HG02973 (cell line): ENCODE measurements around the gene HELZ.
"Not testable (repeated sequence)": the region's sequence is repeated elsewhere in the genome, so short reads cannot be mapped to it uniquely, and the experiment has no call there.

Experiments used
- ATAC-seq: cut with Tn5 transposase; IDR thresholded peaks from one replicate; pipeline ENCODE4 v1.9.1; 2021; ENCODE audit warnings: moderate library complexity; ENCODE audit not compliant: unreplicated experiment

HELZ gene

DNA sequence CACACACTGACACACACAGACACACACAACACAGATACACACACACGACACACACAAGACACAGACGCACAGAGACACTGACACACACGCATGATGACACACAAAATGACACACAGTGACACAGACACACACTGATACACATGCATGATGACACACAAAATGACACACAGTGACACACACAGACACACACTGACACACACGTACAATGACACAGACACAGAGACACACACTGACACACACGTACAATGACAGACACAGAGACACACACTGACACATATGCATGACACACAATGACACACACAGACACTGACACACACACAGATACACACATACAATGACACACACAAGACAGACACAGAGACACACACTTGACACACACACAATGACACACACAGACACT is 190.4 kb downstream of the HELZ start:
- ATAC-seq, result no peak

DNA sequence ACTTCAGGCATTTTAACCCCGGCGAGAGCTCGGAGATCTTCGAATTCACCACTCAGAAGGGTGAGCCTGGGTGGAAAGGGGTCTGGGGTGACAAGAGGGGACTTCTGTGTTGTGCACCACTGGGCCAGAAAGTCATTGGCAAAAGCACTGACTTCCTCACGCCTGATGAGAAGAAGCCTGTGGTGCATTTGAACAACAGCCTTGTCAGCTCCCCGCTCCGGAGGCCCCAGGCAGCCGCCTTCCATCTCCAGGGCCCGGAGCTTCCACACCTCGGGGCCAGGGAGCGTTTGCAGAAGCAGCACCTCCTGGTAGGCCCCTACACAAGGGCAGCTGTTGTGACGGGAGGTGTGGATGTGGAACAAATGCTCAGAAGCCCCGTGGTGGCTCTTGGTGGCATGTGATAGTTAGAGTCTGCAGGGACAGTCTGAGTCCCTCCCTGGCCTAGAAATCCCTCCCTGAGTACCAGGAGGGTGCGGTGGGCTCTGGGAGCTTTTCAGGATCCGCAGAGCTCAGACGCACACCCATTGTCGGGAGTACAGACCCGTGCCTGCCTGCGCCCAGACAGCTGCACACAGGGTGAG is 190.9 kb downstream of the HELZ start:
- ATAC-seq, result no peak

DNA sequence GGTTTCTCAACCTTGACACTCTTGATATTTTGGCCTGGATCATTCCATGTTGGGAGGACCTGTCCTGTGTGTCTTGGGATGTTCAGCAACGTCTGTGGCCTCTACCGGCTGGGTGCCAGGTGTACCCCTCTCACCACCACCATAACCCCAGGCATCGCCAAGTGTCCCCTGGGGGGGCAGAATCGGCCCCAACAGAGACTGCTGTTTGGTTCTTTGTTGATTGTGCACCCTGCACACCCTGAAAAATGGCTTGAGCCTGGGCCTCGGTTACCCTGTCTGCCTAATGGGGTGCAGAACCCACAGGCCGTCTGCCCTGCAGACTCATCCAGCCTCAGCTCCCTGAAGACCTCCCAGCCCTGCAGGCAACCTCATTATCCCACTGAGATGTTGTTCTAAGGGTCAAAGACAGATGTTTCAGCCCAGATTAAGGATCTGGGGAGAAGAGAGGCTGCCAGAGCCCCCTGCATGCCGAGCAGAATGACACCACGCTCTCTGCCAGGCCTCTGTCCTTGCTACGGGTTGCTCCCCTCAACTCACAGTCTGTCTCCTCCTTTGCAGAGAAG is 191.5 kb downstream of the HELZ start:
- no peak for ATAC-seq

DNA sequence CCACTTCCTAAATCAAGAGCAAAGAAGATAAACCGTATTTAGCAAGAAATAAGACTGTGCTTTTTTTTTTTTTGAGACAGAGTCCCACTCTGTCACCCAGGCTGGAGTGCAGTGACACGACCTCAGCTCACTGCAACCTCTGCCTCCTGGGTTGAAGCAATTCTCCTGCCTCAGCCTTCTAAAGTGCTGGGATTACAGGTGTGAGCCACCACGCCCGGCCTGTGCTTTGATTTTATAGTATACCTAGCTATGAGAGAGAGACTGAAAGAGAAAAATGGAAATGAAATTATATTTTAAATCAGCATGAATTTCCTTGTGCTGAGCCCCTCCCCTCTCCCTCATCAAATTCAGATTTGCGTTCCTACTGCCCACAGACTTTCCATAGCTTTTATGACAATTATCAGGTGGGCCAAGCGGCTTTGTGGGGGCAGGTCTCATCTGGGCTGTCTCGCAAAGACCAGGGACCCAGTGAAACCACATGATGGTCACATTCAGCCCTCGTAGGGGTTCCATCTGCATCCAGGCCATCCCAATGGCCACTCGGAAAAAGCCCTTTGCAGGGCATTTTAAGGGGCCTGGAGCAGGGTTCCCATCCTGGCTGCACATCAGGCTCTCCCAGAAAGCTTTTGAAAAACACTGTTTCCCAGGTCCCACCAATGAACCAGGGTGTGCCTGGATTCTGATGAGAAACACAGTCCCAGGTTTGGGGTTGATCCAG is 192.1 kb downstream of the HELZ start:
- ATAC-seq, result no peak

DNA sequence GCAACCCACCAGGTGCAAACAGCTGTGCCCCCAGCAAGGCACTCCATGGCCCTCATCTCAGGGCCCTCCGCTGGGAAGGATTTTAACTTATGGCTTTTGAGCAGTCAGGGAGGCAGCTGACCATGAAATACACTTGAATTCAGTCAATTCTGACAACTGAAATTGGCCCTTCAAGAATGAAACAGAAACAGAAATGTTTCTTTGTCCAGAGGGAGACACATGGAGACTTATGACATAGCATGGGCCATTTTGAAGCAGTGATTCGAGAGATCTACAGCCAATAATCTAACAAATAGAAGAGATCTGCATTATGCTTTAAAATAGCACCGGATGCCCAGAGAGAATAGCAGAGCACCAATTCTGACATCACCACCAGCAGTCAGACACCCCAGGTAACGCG is 193.2 kb downstream of the HELZ start:
- ATAC-seq, result no peak

DNA sequence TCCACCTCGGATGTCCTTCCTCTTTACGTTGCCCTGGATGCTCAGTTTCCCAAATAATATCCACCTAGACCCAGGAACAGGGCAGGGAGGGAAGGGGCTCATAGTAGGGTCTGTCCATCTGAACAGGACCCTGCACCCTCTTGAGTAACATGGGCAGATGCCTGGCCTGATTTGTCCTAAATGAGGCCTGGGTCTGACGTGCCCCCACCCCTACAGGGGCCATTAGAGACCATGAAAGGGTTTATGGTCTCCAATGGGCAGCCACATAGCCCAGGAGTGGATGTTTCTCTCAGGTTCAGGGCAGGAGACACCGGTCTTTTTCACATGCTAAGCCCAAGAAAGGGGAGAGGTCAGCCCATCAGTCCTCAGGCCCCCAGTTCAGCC is 193.8 kb downstream of the HELZ start:
- ATAC-seq, result no peak

DNA sequence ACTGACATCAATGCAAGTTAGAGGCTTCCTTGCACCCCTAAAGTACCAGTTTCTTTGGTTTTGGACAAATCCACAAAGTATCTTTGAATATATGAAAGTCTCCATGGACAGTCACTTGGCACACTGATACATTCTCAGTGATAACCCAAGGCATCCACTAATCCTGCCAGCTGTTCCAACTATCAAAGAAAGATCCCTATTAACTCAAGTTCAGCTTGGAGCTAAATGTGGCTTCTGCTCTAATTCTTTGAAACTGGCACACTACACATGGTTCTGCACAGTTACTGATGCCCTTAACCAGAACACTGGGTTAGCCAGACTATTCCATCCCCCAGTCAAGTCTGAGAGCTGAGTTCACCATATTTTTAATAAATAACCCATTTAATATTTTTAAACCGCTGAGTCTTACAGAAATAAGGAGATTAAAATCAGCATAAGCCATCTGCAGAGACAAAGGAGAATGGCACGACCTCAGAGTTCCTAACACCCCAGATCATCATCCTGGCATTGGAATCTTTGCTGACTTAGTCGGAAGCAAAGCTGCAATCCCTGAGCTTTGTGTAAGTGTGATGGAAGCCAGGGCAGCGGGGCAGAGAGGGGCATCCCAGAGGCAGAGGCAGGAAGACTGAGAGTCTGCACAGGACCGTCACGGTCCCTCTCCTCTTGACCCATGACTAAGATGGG is 194.4 kb downstream of the HELZ start:
- no peak for ATAC-seq

DNA sequence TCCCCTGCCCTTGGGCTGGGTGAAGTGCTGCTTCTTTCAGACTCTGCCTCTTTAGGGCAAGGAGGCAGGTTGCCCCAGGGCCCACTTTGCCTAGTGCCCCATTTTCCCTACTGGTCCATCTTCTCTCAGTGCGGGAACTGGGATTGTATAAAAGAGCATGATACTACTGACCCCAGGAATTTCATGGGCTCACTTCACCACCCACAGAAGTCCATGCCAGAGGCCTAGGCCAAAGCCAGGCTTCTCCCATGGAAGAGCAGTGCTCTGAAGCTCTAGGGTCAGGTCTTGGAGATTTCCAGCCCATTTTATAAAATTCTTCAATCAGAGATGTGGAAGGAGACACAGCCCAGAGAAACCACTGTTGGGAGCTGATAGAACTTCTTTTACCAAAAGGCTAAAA is 194.9 kb downstream of the HELZ start:
- ATAC-seq, result no peak

DNA sequence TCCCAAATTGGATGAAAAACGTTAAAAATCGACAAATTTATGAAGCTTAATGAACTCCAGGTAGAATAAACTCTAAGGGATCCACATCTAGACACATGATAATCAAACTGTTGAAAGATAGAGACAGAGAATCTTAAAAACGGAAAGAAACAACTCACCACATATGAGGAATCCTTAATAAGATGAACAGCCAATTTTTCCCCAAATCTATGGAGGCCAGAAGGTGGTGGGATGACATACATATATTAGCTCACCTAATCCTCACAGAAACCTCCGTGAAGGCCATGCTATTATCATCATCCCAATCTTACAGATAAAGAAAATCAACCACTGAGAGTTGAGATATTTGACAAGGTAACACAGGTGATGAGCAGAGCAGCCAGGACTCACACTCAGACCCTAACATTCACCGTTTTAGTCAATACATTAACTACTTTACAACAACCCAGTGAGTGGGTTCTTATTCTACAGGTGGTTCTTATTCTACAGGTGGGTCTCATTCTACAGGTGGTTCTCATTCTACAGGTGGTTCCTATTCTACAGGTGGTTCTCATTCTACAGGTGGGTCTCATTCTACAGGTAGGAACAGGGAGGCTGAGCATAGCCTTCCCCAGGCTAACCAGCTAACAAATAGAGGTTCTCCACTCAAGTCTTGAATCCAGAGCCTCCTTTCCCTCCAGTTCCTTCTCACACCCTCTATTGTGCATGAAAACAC is 195.8 kb downstream of the HELZ start:
- no peak for ATAC-seq

DNA sequence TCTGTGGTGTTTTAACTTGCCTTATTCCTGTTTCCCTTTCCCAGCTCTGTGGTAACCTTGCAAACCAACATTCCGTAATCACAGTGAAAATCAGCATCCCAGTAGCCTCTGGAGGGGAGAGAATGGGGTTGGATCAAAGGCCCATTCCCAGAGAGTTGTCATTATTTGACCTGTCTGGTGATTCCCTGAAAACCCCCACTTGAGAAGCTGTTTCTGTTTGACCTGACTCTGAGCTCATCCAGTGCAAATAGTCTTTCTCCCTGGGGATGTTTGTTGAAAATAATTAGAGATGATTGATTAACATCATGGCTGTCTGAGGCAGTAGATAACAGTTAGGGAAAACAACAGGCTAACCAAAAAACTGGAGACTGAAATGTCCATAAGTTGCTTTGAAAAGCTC is 197.6 kb downstream of the HELZ start:
- no peak for ATAC-seq

DNA sequence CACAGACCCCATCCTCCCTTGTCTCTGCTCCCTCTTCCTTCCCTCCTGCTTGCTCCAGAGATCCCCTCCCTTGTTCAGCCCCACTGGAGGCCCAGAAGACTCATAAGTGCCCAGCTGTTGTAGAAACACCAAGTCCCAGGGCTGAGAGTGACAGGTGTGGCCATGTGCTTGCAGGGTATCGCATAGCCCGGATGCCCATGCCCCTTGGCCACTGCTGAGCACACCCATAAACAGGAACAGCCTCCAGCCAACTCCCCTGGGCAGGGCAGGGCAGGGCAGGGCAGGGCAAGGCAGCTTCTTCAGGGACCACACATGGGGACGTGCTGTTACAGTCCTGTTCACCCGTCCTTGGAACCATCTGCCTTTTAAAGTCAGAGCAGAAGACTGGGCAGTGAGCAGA is 198.6 kb downstream of the HELZ start:
- no peak for ATAC-seq

DNA sequence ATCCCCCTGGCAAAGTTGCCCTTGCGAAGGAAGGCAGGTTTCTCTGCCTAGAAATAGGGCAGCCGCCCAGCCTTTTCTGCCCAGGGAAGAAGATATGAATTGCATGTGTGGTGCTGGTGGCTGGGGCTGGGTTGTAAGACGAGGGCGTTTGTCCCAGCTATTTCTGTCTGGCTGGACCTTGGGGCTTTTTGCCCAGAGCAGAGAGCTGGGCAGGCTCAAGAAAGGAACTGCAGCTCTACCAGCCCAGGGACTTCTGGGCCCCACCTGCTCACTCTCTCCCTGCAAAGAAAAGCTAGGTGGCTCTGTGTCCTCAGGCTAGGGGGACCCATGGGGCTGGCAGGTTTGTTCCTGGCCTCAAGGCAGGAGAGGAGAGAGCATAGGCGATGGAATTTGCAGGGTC is 200.1 kb downstream of the HELZ start:
- no peak for ATAC-seq

DNA sequence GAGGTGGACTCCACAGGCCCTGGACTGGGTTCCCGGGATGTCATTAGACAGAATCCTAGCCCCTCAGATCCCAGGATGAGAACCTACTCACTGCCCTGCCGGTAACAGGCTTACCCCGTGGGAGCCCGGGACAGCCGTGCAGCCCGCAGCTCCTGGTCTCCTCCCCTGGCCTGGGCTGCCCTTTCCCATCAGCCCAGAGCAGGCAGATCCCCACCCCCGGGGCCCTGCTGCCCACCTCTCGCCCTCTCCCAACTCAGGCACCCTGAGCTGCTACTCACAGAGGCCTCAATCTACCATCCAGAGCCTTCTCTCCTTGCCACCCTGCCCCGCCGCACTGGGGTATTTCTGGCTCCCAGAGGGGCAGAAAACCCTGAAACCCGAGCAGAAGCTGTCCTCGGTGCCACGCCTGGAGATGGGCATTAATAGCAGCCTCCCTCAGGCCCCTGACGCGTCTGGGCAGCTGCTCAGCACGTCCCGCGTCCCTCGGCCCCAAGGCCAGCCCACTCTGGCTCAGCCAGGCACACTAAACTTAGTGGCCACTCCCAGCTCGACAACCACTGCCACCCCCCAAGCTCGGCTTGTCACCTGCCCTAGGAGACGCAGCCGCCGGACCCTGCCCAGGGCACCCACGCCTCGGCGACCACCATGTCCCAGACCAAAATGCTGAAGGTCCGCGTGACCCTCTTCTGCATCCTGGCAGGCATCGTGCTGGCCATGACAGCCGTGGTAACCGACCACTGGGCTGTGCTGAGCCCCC is 200.8 kb downstream of the HELZ start, which contains the start of gene CACNG1:
CACNG1 (plus strand) TSS at position 539 of the 757 bp plus-strand sequence; CDS start at position 646, 107 bp downstream.
- ATAC-seq, result no peak

DNA sequence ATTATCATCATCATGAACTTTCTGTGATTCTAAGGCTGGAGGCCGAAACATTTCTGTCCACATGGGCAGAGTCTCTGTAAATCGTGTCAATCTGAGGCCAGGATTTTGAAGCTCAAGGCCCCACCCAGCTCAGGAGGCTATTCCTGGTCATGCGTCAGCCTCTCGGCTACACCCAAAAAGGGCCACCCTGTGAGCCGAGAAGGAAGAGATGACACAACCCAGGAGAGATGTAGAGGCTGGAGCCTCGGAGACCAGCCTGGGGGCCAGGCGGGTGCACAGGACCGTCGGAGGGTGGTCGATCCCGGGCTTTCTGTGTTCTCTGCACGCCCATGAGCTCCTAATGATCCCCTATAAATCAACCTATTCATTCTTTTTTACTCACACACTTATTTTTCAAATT is 201.7 kb downstream of the HELZ start:
- ATAC-seq, result no peak

DNA sequence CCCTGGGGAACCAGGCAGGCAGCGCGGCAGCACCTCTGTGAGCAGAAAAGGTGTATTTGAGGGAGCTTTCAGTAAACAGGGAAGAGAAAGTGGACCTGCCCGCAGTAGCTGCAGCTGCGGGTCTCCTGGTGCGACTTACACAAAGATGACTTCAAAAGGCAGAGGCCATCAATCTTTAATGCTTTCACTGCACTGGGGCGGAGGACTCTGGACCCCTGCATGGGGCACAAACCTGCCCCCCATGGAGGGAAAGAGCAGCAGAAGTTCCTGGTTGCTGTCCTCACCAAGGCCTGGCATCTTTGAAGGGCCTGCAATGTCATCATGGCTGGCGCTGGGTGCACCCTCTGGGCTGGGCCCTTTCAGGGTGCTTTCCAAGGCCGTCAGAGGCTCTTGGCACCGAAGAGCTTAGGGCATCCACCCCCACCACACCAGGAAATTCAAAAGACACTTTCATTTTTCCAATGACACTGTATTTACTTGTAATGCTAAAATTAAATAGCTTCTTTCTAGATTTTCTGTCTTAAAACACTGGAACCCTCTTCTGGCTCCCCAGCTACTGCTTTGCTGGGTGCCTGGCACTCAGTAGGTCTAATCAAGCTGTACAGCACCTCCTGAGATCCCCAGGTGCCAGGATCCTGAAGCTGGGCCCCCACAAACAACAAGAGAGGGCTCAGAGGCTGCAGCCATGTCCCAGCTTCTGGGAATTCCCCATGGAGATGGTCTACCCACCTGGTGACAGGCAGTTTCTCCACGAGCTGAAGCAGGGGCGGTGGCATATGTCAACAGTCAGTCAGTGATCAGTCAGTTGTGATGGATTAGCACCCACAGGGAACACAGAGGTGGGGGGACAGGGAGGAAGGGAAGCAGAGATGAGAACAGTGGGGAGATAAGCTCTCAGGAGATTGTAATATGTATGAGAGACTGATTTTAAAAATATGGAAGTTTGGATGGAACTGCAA is 202.8 kb downstream of the HELZ start:
- ATAC-seq, result no peak

DNA sequence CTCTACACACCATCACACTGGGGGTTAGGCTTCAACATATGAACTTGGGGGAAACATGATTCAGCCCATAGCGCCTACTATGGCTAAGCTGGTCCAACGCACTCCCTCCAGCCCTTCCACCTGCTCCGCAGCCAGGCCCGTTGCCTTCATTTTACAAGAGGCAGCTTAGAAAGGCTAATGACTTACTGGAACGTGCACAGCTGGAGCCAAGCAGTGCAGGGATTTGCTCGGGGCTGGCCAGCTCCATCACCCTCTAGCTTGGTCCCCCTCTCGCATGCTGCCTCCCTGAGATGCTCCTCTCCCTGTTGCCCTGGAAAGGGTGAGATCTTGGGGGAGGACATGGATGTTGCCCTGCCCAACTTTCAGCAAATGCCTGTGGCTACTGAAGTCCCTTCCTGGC is 203.5 kb downstream of the HELZ start:
- ATAC-seq, result no peak

DNA sequence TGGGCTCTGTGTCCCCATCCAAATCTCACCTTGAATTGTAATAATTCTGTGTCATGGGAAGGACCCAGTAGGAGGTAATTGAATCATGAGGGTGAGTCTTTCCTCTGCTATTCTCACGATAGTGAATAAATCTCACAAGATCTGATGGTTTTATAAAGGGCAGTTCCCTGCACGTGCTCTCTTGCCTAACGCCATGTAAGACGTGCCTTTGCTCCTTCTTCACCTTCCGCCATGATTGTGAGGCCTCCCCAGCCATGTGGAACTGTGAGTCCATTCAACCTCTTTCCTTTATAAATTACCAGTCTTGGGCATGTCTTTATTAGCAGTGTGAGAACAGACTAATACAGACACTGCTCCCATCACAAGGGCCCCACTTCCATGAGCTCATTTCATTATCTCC is 203.9 kb downstream of the HELZ start:
- ATAC-seq, result not testable (repeated sequence)

DNA sequence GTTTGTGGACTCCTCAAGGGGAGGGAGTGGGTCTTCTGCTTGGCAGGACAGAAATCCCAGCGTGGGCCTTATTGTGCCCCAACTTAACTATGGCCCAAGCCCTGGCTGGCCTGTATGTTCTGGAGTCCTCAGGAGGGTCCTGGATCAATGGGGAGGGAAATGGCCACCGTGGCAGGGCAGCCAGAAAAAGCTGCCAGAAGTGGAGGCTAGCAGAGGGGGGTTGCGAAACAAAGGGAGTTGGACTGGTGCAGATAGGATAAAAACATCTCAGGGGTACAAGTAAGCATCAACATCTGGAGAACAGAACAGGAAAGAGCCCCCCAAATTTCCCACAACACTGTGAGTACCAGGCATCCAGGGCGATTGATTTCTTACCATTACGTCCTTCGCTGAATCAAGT is 204.3 kb downstream of the HELZ start:
- ATAC-seq, result no peak

DNA sequence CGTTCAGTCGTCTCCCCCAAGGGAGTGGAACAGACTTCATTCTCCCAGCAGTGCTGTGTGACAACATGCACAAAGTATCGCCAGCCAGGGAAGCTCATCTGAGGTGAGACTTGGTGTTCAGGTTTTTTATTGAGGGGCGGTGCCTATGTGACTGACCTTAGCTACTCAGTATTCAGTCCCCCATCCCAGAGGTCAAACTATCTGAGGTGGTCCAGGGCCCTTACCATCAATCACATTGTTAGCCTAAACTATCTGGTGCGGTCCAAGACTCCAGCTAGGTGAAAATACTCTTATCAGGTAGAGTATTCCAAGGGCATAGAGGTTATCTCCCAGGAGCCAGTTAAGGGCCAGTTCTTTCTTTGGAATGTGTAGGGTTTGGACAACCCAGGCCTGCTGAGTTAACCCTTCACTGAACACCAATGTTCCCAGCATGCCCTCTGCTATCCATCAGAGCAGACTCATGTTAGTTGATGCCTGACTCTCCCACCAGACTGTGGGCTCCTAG is 206.1 kb downstream of the HELZ start:
- no peak for ATAC-seq
